Fibroblast of skin of scalp (primary cell): Measurements from ENCODE around the gene PTPRD.
"Not testable (repeated sequence)": the region's sequence is repeated elsewhere in the genome, so short reads cannot be mapped to it uniquely, and the experiment has no call there.

Source experiments
- DNase-seq: peaks from one replicate; pipeline ENCODE4 v3.0.0-alpha.2; 2013

PTPRD gene

GRCh38 chr9:8703904-8704303 is 1908.9 kb downstream of the PTPRD start:
- DNase-seq = no peak

- DNase-seq = no peak
These were observed 1910.9 kb downstream of the PTPRD start for GRCh38 chr9:8701904-8702303.

GRCh38 chr9:8697565-8697964 is 1915.2 kb downstream of the PTPRD start:
- not testable (repeated sequence) for DNase-seq

- no peak for DNase-seq
These were observed 1916.3 kb downstream of the PTPRD start for GRCh38 chr9:8696516-8696915.

GRCh38 chr9:8694983-8695588 is 1917.7 kb downstream of the PTPRD start:
- DNase-seq = no peak

GRCh38 chr9:8693464-8693863 is 1919.3 kb downstream of the PTPRD start:
- DNase-seq = no peak

- peak; percentile 5 for DNase-seq
These were observed 1926.3 kb downstream of the PTPRD start for GRCh38 chr9:8686516-8686915.

GRCh38 chr9:8685825-8686224 is 1927.0 kb downstream of the PTPRD start:
- DNase-seq = no peak

- peak; percentile 30 for DNase-seq
These were observed 1927.7 kb downstream of the PTPRD start for GRCh38 chr9:8684978-8685708.

GRCh38 chr9:8683496-8683895 is 1929.3 kb downstream of the PTPRD start:
- DNase-seq = no peak

GRCh38 chr9:8680658-8681057 is 1932.1 kb downstream of the PTPRD start:
- DNase-seq = no peak

GRCh38 chr9:8680157-8680556 is 1932.6 kb downstream of the PTPRD start:
- no peak for DNase-seq

- peak; percentile 66 for DNase-seq
These were observed 1933.4 kb downstream of the PTPRD start for GRCh38 chr9:8679371-8679822.

- peak; percentile 65 for DNase-seq
These were observed 1935.1 kb downstream of the PTPRD start for GRCh38 chr9:8677741-8678140.

- DNase-seq = no peak
These were observed 1938.3 kb downstream of the PTPRD start for GRCh38 chr9:8674536-8674935.

GRCh38 chr9:8673830-8674229 is 1939.0 kb downstream of the PTPRD start:
- DNase-seq = no peak

GRCh38 chr9:8670751-8671150 is 1942.1 kb downstream of the PTPRD start:
- DNase-seq = no peak

- no peak for DNase-seq
These were observed 1944.1 kb downstream of the PTPRD start for GRCh38 chr9:8668751-8669150.

- no peak for DNase-seq
These were observed 1944.6 kb downstream of the PTPRD start for GRCh38 chr9:8668231-8668630.

GRCh38 chr9:8666060-8666459 is 1946.7 kb downstream of the PTPRD start:
- no peak for DNase-seq

GRCh38 chr9:8660383-8660782 is 1952.4 kb downstream of the PTPRD start:
- peak; percentile 37 for DNase-seq

- no peak for DNase-seq
These were observed 1953.7 kb downstream of the PTPRD start for GRCh38 chr9:8659108-8659507.

GRCh38 chr9:8655071-8655470 is 1957.7 kb downstream of the PTPRD start:
- no peak for DNase-seq

- peak; percentile 22 for DNase-seq
These were observed 1958.9 kb downstream of the PTPRD start for GRCh38 chr9:8653855-8654254.
